Tibial nerve (tissue), 4 donors: Measurements from ENCODE around the gene LRRC75A. TPM values are rescaled to one million over a fixed set of nuclear protein-coding genes. Genes with fewer than 3 reads are reported as not detected.

Experiments
- DNase-seq, 2 donors: peaks; one replicate each; pipeline ENCODE4 v3.0.0-alpha.2; 2019; ENCODE audit warnings: low spot score in 2 of 2
- H3K27ac ChIP-seq, 4 donors: fragments of 200-600 bp; sonication (generic) in 3 of 4; one replicate each; pipeline ENCODE4 v1.5.1; 2017 to 2019; ENCODE audit warnings: mild to moderate bottlenecking in 1 of 4
- H3K27me3 ChIP-seq, 2 donors: fragments of 200-600 bp; sonication (generic) in 1 of 2; one replicate each; pipeline versions ENCODE4 v1.5.1 to v1.6.0; 2017 to 2019
- H3K36me3 ChIP-seq, 3 donors: fragments of 200-600 bp; sonication (generic); one replicate each; pipeline ENCODE4 v1.5.1; 2018 to 2019
- H3K4me1 ChIP-seq, 4 donors: fragments of 200-600 bp; sonication (generic) in 3 of 4; one replicate each; pipeline ENCODE4 v1.5.1; 2017 to 2019
- H3K4me3 ChIP-seq, 4 donors: fragments of 200-600 bp; sonication (generic) in 3 of 4; one replicate each; pipeline ENCODE4 v1.5.1; 2017 to 2019; ENCODE audit warnings: mild to moderate bottlenecking in 1 of 4, moderate library complexity in 1 of 4
- H3K9me3 ChIP-seq, 4 donors: fragments of 200-600 bp; sonication (generic) in 3 of 4; one replicate each; pipeline ENCODE4 v1.5.1; 2017 to 2019
- EP300 ChIP-seq, 2 donors: sonication (generic); formaldehyde crosslinking; IDR thresholded peaks; one replicate each; pipeline ENCODE4 v1.6.1; 2017; ENCODE audit warnings: antibody characterized with exemption in 2 of 2, mild to moderate bottlenecking in 1 of 2
- POLR2A ChIP-seq, 2 donors: fragments of 450-650 bp; IDR thresholded peaks; one replicate each; pipeline ENCODE4 v1.6.1; 2017; ENCODE audit warnings: antibody characterized with exemption in 2 of 2, mild to moderate bottlenecking in 2 of 2, moderate library complexity in 2 of 2
- WGBS, 2 donors: methylation state at CpG; one replicate each; pipeline ENCODE4 v1.1.5; 2018; 5-methylcytosine and 5-hydroxymethylcytosine counted together
- total RNA-seq, 4 donors: library from RNA; depleted of rRNA; stranded (reverse); fragments of >200 nt; gene quantifications; one replicate each; pipeline ENCODE4 v1.1.0, GENCODE V29; 2016
- TF ChIP-seq, protein P1 (sequence below), 5 experiments: fragments of 200-600 bp in 3 of 5; fragments of 450-650 bp in 2 of 5; sonication (generic) in 3 of 5; IDR thresholded peaks; one replicate each; pipeline ENCODE4 v1.5.1; 2016 to 2019; ENCODE audit warnings: antibody characterized with exemption in 5 of 5, mild to moderate bottlenecking in 3 of 5, moderate library complexity in 2 of 5

Gene LRRC75A
- total RNA-seq, 4 donors from 2014 or later, result 2.9 to 10.3 (median 5.4) TPM

- no peak for TF ChIP-seq POLR2A (IDR thresholded peaks at IDR 0.05)
- TF ChIP-seq, protein P1, sequence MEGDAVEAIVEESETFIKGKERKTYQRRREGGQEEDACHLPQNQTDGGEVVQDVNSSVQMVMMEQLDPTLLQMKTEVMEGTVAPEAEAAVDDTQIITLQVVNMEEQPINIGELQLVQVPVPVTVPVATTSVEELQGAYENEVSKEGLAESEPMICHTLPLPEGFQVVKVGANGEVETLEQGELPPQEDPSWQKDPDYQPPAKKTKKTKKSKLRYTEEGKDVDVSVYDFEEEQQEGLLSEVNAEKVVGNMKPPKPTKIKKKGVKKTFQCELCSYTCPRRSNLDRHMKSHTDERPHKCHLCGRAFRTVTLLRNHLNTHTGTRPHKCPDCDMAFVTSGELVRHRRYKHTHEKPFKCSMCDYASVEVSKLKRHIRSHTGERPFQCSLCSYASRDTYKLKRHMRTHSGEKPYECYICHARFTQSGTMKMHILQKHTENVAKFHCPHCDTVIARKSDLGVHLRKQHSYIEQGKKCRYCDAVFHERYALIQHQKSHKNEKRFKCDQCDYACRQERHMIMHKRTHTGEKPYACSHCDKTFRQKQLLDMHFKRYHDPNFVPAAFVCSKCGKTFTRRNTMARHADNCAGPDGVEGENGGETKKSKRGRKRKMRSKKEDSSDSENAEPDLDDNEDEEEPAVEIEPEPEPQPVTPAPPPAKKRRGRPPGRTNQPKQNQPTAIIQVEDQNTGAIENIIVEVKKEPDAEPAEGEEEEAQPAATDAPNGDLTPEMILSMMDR (IDR thresholded peaks at IDR 0.05), result no peak
- TF ChIP-seq EP300 (IDR thresholded peaks at IDR 0.05), result peak in 1 of 2 donors; percentile 38
- Histone ChIP-seq H3K4me3 (no peak overlapping the region), H3K4me1 (peaks cover 0 to 72% (median 14%) of the 10 kb centered on the region in 4 donors), H3K27me3 (no peaks in the 10 kb centered on the region), H3K27ac (peak overlapping the region; percentile 30 to 86 (median 79)), H3K36me3 (peaks cover 0 to under 1% (median 0%) of the 10 kb centered on the region in 3 donors), H3K9me3 (no peaks in the 10 kb centered on the region)
- DNase-seq, result peak; percentile 31 to 48
- 21 to 34% methylated on average over 5 of the region's 5 CpGs for WGBS, 2 donors
Observed at GRCh38 chr17:16477255-16477654, 14.7 kb downstream of the LRRC75A start.

DNA sequence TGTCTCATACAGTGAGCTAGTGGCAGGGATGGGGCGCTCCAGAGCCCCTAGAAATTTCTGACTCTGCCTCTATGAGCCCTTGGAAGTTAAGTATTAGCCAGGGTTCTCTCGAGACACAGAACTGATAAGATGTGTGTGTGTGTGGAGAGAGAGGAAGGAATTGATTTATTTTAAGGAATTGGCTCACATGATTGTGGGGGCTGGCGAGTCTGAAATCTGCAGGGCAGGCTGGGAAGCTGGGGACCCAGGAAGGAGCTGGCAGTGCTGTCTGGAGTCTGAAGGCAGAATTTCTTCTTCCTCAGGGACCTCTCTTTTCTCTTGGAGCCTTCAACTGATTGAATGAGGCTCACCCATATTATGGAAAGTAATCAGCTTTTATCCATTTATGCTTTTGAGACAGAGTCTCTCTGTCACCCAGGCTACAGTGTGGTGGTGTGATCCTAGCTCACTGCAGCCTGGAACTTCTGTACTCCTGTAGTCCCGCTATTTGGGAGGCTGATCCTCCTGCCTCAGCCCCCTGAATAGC lies 16.8 kb downstream of the LRRC75A start:
- TF ChIP-seq POLR2A (IDR thresholded peaks at IDR 0.05) (no peak), EP300 (IDR thresholded peaks at IDR 0.05) (no peak)
- TF ChIP-seq, protein P1 (IDR thresholded peaks at IDR 0.05), result no peak
- DNase-seq, result no peak
- Histone ChIP-seq H3K36me3 (peaks cover 0 to 4% (median 0%) of the 10 kb centered on the region in 3 donors), H3K4me1 (peaks cover 0 to 71% (median 16%) of the 10 kb centered on the region in 4 donors), H3K9me3 (no peaks in the 10 kb centered on the region), H3K27ac (no peak overlapping the region), H3K27me3 (no peaks in the 10 kb centered on the region), H3K4me3 (no peak overlapping the region)
- 85 to 86% methylated on average over 4 of the region's 4 CpGs for WGBS, 2 donors

DNA sequence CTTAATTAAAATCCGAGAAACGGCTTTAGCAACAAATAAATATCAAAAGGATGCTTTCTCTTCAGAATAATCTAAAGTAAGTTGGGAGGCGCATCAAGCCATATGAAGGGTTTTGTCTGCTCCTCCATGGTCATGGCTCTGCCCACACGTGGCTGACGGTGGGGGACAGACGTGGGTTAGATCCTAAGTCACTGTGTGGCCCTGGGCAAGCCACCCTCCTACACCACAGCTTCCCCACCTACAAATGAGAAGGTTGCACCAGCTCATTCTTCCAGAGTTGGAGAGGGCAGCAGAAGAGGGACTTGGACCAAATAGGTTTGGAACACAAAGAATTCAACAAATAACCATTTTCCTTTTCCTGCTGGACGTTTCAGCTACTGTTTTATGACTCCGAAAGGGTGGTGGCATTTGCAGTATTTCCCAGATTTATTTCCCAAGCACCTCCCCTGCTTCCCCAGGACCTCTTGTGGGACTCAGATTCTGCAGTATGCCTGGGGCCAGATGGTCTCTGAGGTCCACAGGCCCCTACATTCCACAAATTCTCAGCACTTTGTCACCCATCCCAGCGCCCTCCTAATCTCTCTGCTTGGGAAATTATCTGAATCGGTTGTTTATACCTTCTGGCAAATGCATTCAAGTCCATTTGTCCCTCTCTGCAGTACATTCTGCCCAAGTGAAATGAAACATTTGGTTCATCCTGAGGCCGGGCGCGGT lies 17.8 kb downstream of the LRRC75A start:
- no peak overlapping the region for H3K4me3 ChIP-seq
- H3K4me1 ChIP-seq, result peaks cover 0 to 79% (median 21%) of the 10 kb centered on the region in 4 donors
- H3K36me3 ChIP-seq, result peaks cover 0 to 4% (median 0%) of the 10 kb centered on the region in 3 donors
- no peaks in the 10 kb centered on the region for H3K9me3 ChIP-seq
- peak overlapping the region in 1 of 4 donors; percentile 36 for H3K27ac ChIP-seq
- TF ChIP-seq EP300 (IDR thresholded peaks at IDR 0.05) (no peak), POLR2A (IDR thresholded peaks at IDR 0.05) (no peak)
- TF ChIP-seq, protein P1 (IDR thresholded peaks at IDR 0.05), result no peak
- WGBS, 2 donors, result 63 to 74% methylated on average over 13 of the region's 13 CpGs
- DNase-seq, result no peak
- H3K27me3 ChIP-seq, result no peaks in the 10 kb centered on the region

- DNase-seq, result no peak
- no peak overlapping the region for H3K4me3 ChIP-seq
- peak overlapping the region in 1 of 4 donors; percentile 36 for H3K27ac ChIP-seq
- H3K27me3 ChIP-seq, result no peaks in the 10 kb centered on the region
- no peaks in the 10 kb centered on the region for H3K9me3 ChIP-seq
- TF ChIP-seq EP300 (IDR thresholded peaks at IDR 0.05), result no peak
- no peak for TF ChIP-seq POLR2A (IDR thresholded peaks at IDR 0.05)
- TF ChIP-seq, protein P1 (IDR thresholded peaks at IDR 0.05), result no peak
- WGBS, 2 donors, result 76 to 79% methylated on average over 17 to 18 of the region's 20 CpGs
- H3K4me1 ChIP-seq, result peaks cover 0 to 79% (median 17%) of the 10 kb centered on the region in 4 donors
- H3K36me3 ChIP-seq, result peaks cover 0 to 4% (median 0%) of the 10 kb centered on the region in 3 donors
Observed at GRCh38 chr17:16473044-16474011, 18.7 kb downstream of the LRRC75A start.
